ENCODE results near the gene OR6J1. TPM values are rescaled to one million over a fixed set of nuclear protein-coding genes. Genes with fewer than 3 reads are reported as not detected.

OR6J1 gene
- total and polyA plus RNA-seq, 2 donors (not counting 3 experiments of a cell fraction or from before 2014, with no cell fraction given), result not detected

DNA sequence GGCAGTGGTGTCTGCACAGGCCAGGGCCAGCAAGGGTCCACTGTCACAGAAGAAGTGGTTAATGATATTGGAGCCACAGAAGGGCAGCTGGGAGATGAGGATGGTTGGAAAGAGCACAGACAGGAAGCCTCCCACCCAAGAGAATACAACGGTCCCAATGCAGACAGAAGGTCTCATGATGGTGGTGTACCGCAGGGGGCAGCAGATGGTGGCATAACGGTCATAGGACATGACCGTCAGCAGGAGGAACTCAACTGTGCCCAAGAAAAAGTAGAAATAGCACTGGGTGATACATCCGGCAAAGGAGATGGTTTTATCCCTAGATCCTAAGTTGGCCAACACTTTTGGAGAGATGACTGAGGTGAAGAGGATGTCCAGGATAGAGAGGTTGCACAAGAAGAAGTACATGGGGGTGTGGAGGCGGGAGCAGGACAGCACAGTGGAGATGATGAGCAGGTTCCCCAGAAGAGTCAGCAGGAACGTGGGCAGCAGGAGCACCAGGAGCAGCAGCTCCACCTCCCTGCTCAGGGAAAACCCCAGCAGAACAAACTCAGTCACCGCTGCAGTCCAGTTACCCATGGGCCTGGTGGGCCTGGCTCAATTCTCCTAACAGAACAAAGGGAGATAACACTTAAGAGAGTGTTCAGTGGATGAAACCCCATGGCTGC is 9.8 kb downstream of the OR6J1 start:
- Histone ChIP-seq H3K79me2 (ENCODE audit: control insufficient read depth, insufficient read depth, low read length) (no peaks in the 10 kb centered on the region), H3K4me3 (replicated peaks in 1 of 3; ENCODE audit: insufficient read depth in 1 of 3, low read depth in 1 of 3, low read length in 3 of 3) (no peak overlapping the region), H4K20me1 (replicated peaks; ENCODE audit: control insufficient read depth, extremely low read depth, insufficient read depth, low read length) (no peaks in the 10 kb centered on the region), H3K4me2 (ENCODE audit: insufficient read depth, low read length) (no peak overlapping the region), H3K36me3 (ENCODE audit: control insufficient read depth in 2 of 2, extremely low read depth in 1 of 2, insufficient read depth in 2 of 2, low read length in 2 of 2) (no peaks in the 10 kb centered on the region), H3K27me3 (ENCODE audit: control insufficient read depth in 2 of 2, insufficient read depth in 2 of 2, low read length in 2 of 2) (peaks cover 2 to 3% of the 10 kb centered on the region in 2 experiments), H2AFZ (ENCODE audit: low read depth, low read length) (no peak overlapping the region), H3K9me3 (replicated peaks; ENCODE audit: control insufficient read depth, insufficient read depth, low read length) (no peaks in the 10 kb centered on the region), H3K9me1 (replicated peaks; ENCODE audit: control insufficient read depth, extremely low read depth, insufficient read depth, low read length) (no peaks in the 10 kb centered on the region), H3K4me1 (ENCODE audit: control insufficient read depth, extremely low read depth, insufficient read depth, low read length) (no peaks in the 10 kb centered on the region), H3K9ac (replicated peaks; ENCODE audit: extremely low read depth, insufficient read depth, low read length) (no peak overlapping the region), H3K27ac (ENCODE audit: insufficient read depth, low read depth, low read length) (no peak overlapping the region)
- CTCF ChIA-PET, result interaction anchor here (0.8 to 1.0 kb wide), 3 partner anchors 8 to 115 kb away, joined by 3 to 4 read pairs (median 3); no protein-coding TSS in a partner anchor
- TF ChIP-seq CTCF (IDR thresholded peaks at IDR 0.05; ENCODE audit: extremely low read depth in 1 of 2, insufficient read depth in 1 of 2, low read depth in 1 of 2, low read length in 2 of 2) (no peak), POLR2A (IDR thresholded peaks at IDR 0.05; ENCODE audit: low read depth, low read length) (no peak)
- no peak for FAIRE-seq
- intact Hi-C loops (cut with micrococcal nuclease) (no loop called here), dilution Hi-C loops (cut with MboI; ENCODE audit: extremely low pct_ligation_motif_present, low sequenced_read_pairs) (no loop called here)
- POLR2A ChIA-PET, result interaction anchor here (0.6 kb wide), 1 partner anchor 282 kb away, joined by 3 read pairs; no protein-coding TSS in a partner anchor
- DNase-seq (ENCODE audit: low read depth, low spot score), result no peak
- BruUV-seq (replicated peaks), result no TSS peak

GRCh38 chr14:22630486-22630885 is 13.7 kb downstream of the OR6J1 start:
- CTCF ChIA-PET, result interaction anchor here (0.9 to 1.3 kb wide), 2 partner anchors 60 to 74 kb away, joined by 3 read pairs; no protein-coding TSS in a partner anchor
- dilution Hi-C loops (cut with MboI; ENCODE audit: extremely low pct_ligation_motif_present, low sequenced_read_pairs), result no loop called here
- POLR2A ChIA-PET, result no interaction called here

More at GRCh38 chr14:22630486-22630885, 13.7 kb downstream of the OR6J1 start:
- Histone ChIP-seq H3K79me2 (ENCODE audit: control insufficient read depth, insufficient read depth, low read length) (no peaks in the 10 kb centered on the region), H2AFZ (ENCODE audit: low read depth, low read length) (no peak overlapping the region), H3K9ac (replicated peaks; ENCODE audit: extremely low read depth, insufficient read depth, low read length) (no peak overlapping the region), H4K20me1 (replicated peaks; ENCODE audit: control insufficient read depth, extremely low read depth, insufficient read depth, low read length) (no peaks in the 10 kb centered on the region), H3K27me3 (ENCODE audit: control insufficient read depth in 2 of 2, insufficient read depth in 2 of 2, low read length in 2 of 2) (peaks cover 2 to 3% of the 10 kb centered on the region in 2 experiments), H3K4me2 (ENCODE audit: insufficient read depth, low read length) (no peak overlapping the region), H3K4me1 (ENCODE audit: control insufficient read depth, extremely low read depth, insufficient read depth, low read length) (no peaks in the 10 kb centered on the region), H3K9me3 (replicated peaks; ENCODE audit: control insufficient read depth, insufficient read depth, low read length) (no peaks in the 10 kb centered on the region), H3K9me1 (replicated peaks; ENCODE audit: control insufficient read depth, extremely low read depth, insufficient read depth, low read length) (no peaks in the 10 kb centered on the region), H3K4me3 (replicated peaks in 1 of 3; ENCODE audit: insufficient read depth in 1 of 3, low read depth in 1 of 3, low read length in 3 of 3) (no peak overlapping the region), H3K36me3 (ENCODE audit: control insufficient read depth in 2 of 2, extremely low read depth in 1 of 2, insufficient read depth in 2 of 2, low read length in 2 of 2) (no peaks in the 10 kb centered on the region), H3K27ac (ENCODE audit: insufficient read depth, low read depth, low read length) (no peak overlapping the region)
- no peak for DNase-seq (ENCODE audit: low read depth, low spot score)
- no TSS peak for BruUV-seq (replicated peaks)
- FAIRE-seq, result no peak
- no peak for TF ChIP-seq POLR2AphosphoS5 (IDR thresholded peaks at IDR 0.05; ENCODE audit: insufficient read depth, low read depth, low read length)
- no peak for TF ChIP-seq FOS (IDR thresholded peaks at IDR 0.05; ENCODE audit: borderline replicate concordance, insufficient read depth, low read length)
- no peak for TF ChIP-seq GATA2 (IDR thresholded peaks at IDR 0.05; ENCODE audit: insufficient read depth, insufficient read length, low read depth, low read length)
- no peak for TF ChIP-seq JUN (IDR thresholded peaks at IDR 0.05; ENCODE audit: borderline replicate concordance, insufficient read depth, insufficient read length, low read depth)
- TF ChIP-seq MAX (IDR thresholded peaks at IDR 0.05; ENCODE audit: insufficient read depth, insufficient read length), result no peak
- no peak for TF ChIP-seq EZH2 (IDR thresholded peaks at IDR 0.05; ENCODE audit: borderline replicate concordance, low read depth, low read length, severe bottlenecking)
- intact Hi-C loops (cut with micrococcal nuclease), result no loop called here
